ENCODE measurements around the gene RPL10A.
"Not testable (repeated sequence)": the region's sequence is repeated elsewhere in the genome, so short reads cannot be mapped to it uniquely, and the experiment has no call there.

Gene RPL10A

DNA sequence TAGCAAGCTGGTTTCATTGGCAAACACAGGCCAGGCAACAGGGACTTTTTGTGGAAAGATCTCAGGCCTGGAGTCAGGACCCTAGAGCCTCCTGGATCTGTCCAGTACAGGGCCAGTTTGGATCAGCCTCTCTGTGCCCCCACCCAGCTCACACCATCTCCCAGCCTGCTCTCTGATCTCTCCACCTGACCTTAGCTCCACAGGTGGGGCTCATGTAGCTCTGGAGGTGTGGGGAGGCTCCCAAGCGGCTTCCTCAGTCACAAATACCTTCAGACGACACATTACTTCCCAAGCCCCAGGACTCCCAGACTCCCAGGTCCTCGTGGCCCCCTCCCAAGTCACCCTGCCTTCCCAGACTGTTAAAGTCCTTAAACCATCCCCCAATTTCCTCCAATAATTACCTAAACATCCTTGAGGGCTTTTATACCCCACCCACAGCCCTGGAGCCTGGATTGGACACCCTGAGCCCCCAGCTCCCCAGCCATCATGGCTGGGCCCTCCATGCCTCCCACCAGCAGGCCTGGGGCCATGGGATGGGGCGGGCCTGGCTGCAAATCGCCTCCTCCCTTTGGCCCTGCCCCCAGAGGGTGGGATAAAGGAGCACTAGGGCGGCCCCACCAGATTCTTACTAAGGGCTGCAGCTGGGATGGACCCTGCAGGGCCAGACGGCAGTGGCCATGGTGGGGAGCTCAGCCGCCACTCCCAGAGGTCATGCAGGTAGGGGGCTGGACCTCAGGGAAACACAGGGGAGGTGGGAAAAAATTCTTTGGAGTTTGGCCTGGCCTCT lies 31.9 kb upstream of the RPL10A start:
- DNase-seq (ENCODE audit: extremely low spot score) = no peak
- ChIA-PET POLR2A (no interaction called here), CTCF (interaction anchor here (1.1 to 3.1 kb wide), 6 partner anchors 13 to 139 kb away, joined by 3 to 9 read pairs (median 3); partner anchors contain the start of gene DEF6)
- TF ChIP-seq, protein P1, sequence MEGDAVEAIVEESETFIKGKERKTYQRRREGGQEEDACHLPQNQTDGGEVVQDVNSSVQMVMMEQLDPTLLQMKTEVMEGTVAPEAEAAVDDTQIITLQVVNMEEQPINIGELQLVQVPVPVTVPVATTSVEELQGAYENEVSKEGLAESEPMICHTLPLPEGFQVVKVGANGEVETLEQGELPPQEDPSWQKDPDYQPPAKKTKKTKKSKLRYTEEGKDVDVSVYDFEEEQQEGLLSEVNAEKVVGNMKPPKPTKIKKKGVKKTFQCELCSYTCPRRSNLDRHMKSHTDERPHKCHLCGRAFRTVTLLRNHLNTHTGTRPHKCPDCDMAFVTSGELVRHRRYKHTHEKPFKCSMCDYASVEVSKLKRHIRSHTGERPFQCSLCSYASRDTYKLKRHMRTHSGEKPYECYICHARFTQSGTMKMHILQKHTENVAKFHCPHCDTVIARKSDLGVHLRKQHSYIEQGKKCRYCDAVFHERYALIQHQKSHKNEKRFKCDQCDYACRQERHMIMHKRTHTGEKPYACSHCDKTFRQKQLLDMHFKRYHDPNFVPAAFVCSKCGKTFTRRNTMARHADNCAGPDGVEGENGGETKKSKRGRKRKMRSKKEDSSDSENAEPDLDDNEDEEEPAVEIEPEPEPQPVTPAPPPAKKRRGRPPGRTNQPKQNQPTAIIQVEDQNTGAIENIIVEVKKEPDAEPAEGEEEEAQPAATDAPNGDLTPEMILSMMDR (IDR thresholded peaks at IDR 0.05; ENCODE audit: control extremely low read depth, extremely low read depth, low read depth, missing control alignments) = no peak

DNA sequence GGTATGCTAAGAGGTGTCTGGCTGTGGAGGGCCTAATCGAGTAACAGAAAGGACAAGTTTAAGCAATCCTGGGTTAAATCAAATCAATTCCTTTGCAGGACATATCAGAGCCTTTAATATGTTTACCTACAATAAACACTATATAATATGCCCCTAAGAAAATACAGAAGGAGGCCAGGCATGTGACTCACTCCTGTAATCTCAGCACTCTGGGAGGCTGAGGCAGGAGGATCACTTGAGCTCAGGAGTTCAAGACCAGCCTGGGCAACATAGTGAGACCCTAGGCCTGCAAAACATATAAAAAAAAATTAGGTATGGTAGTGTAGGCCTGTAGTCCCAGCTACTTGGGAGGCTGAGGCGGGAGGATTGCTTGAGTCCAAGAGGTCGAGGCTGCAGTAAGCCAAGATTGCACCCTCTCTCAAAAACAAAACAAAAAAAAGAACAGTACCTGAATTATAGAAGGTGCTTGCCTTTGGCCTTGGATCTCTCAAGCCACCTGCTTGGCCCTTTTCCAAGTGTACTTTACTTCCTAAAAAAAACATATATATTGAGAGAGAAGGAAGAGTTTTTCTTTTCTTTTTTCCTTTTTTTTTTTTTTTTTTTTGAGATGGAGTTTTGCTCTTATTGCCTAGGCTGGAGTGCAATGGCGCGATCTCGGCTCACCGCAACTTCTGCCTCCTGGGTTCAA lies 29.7 kb upstream of the RPL10A start:
- CTCF ChIA-PET = interaction anchor here (1.0 to 3.1 kb wide), 3 partner anchors 11 to 97 kb away, joined by 3 to 9 read pairs (median 3); no protein-coding TSS in a partner anchor
- POLR2A ChIA-PET; DNase-seq (ENCODE audit: extremely low spot score): not testable (repeated sequence)

DNA sequence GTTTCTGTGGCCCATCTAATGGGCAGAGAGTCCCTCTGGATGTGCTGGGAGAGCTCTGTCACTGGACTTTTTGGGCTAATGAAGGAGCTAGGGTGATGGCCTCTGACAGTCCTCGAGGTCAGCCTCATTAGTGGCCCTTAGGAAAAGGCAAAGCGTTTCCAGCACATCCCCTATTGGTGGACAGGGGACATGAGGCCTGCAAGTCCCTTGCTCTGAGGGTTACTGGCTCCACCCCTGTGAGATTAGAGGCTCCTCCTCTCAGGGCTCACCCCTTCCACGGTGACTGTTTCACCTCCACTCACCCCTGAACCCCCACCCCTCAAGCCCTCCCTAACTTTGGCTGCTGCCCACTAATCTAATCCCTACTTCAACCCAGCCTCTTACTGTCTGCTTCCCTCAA lies 28.9 kb upstream of the RPL10A start:
- DNase-seq (ENCODE audit: extremely low spot score) = no peak
- ChIA-PET CTCF (no interaction called here), POLR2A (no interaction called here)
- TF ChIP-seq, protein P1 (IDR thresholded peaks at IDR 0.05; ENCODE audit: control extremely low read depth, extremely low read depth, low read depth, missing control alignments) = no peak

DNA sequence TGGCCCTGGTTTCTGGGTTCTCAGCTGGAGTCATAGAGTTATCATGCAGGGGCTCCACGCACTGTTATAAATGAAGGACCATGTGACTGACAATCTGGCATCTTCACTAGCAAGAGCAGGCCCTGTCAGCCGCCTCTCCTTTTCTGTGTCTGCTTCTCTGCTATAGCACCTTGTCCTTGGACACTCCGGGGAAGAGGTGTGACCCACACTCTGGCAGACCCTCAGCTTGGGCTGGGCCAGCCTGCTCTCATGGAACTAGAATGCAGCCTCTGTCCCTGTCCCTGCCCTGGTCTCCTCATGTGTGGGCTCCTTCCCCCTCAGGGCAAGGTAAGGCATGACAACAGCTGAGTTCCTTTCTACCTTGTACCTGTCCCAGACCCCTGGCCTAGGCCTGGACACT lies 27.0 kb upstream of the RPL10A start:
- no peak for DNase-seq (ENCODE audit: extremely low spot score)
- POLR2A ChIA-PET = no interaction called here
- TF ChIP-seq, protein P1 (IDR thresholded peaks at IDR 0.05; ENCODE audit: control extremely low read depth, extremely low read depth, low read depth, missing control alignments) = no peak
- CTCF ChIA-PET = interaction anchor here (1.6 kb wide), 1 partner anchor 8 kb away, joined by 6 read pairs; no protein-coding TSS in a partner anchor

DNA sequence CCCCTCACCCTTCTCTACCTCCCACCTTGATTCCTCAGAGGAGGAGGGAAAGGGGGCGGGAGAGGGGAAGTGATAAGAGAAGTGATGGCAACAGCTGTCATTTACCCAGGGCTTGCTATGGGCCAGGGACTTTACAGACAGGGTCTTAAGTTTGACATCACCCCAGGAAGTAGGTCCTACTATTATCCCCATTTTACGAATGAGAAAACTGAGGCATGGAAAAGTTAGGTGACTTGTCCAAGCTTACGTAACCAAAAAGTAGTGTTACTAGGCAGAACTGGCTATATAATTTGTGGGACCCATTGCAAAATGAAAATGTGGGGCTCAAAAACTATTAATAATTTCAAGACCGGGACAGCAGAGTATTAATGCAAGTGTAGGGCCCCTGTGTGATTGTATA lies 26.6 kb upstream of the RPL10A start:
- ChIA-PET CTCF (no interaction called here), POLR2A (no interaction called here)
- no peak for DNase-seq (ENCODE audit: extremely low spot score)
- TF ChIP-seq, protein P1 (IDR thresholded peaks at IDR 0.05; ENCODE audit: control extremely low read depth, extremely low read depth, low read depth, missing control alignments) = no peak

DNA sequence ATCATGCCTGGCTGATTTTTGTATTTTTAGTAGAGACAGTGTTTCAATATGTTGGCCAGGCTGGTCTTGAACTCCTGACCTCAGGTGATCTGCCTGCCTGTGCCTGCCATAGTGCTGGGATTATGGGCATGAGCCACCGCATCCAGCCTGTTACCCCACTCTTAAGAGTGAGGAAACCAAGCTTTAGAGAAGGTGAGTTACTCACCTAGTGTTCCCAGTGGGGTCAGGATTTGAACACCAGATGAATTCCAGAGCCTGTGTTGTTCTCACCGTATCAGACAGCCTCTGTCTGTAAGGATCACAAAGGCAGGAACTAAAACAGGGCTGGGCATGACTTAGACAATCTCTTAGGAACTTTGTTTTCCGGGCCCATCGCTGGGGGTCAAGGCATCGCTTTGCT lies 25.5 kb upstream of the RPL10A start:
- TF ChIP-seq, protein P1 (IDR thresholded peaks at IDR 0.05; ENCODE audit: control extremely low read depth, extremely low read depth, low read depth, missing control alignments) = no peak
- DNase-seq (ENCODE audit: extremely low spot score) = no peak
- ChIA-PET POLR2A (no interaction called here), CTCF (interaction anchor here (11.6 kb wide), 1 partner anchor 146 kb away, joined by 98 read pairs; the partner anchor contains the start of gene DEF6)

All from GM10248 (cell line).